GM18873 (cell line): ENCODE measurements around the gene MUSK.
"Not testable (repeated sequence)": the region's sequence is repeated elsewhere in the genome, so short reads cannot be mapped to it uniquely, and the experiment has no call there.

Source experiments
- ATAC-seq: cut with Tn5 transposase; IDR thresholded peaks from one replicate; pipeline ENCODE4 v1.9.1; 2021; ENCODE audit warnings: mild to moderate bottlenecking, moderate library complexity, moderate number of reproducible peaks; ENCODE audit not compliant: unreplicated experiment, low FRiP score

Gene MUSK

DNA sequence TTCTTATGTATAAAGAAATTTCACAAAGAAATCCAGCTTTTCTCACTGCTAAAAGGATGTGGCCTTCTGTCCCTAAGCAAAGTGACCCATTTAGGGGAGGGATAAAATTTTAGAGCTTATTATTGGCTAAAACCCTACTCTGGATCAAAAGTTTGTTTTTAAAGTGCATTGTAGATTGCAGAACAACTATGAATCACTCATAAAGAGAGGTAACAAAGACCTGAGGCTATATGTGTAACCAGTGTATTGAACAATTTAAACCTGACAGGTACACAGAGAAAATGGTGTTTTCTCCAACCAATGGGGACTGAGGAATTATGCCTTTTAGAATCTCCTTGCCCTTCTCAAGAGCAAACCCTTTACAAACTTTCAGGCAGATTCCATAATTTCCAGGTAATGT is 86.6 kb downstream of the MUSK start:
- ATAC-seq, result no peak

DNA sequence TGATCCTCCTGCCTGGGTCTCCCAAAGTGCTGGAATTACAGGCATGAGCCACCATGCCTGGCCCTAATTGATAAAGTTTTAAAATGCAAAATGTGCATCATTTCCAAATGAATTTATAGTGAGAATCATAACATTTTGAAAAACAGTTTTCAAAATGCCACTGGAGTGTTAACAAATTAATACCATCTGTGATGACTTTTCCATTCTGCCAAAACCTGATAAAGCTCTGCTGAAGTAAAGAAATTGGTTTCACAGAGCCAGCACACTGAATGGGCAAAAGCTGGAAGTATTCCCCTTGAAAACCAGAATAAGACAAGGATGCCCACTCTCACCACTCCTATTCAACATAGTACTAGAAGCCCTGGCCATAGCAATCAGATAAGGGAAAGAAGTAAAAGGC is 89.6 kb downstream of the MUSK start:
- no peak for ATAC-seq

DNA sequence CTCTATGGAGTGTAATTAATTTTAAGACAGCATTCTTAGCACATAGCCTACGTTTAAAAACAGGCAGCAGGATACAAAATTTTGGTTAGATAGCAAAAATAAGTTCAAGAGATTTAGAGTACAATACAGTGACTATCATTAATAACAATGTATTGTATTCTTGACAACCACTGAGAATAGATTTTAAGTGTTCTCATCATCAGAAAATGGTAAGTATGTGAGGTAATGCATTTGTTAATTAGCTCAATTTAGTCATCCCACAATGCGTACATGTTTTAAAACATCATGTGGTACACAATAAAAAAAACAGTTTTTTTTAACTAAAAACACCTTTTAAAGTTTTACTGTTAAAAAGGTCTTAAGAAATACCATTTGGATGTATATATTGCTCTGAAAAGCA is 94.2 kb downstream of the MUSK start:
- ATAC-seq, result no peak

DNA sequence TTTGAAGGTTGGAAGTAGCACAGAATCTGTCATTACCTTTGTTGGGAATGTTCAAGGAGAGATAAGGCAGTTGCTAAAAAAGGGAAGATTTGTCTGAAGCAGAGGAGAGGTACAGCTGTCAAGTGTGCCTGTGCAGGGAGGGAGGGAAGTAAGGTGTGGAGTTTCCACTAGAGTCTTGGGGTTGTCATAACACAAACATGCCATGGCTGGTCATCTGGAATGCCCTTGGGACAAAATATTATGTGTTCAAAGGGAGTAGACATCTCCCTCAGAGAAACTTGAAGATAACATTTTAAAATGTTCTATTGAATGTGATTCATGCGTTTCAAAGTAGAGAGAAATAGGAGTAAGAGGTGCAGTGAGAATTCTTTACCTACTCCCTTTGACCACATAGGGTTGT is 95.0 kb downstream of the MUSK start:
- ATAC-seq, result no peak

DNA sequence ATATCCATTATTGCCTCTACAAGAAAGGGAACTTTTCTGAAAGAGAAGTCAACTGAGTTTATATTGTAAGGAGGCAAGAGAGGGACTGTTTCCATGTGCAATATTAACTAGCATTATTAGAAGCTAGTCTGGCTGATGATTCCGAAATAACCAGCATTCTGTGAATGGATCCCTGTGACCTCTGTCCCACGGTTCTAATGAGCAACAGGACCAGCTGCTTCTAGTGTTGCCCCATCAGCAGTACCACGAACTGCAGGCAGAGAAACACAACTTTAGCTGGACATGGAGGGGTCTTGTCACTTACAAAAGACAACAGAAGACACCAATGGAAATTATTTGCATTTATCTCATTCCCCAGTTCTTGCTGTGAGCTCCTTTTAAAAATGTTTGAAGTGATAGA is 95.4 kb downstream of the MUSK start:
- no peak for ATAC-seq

DNA sequence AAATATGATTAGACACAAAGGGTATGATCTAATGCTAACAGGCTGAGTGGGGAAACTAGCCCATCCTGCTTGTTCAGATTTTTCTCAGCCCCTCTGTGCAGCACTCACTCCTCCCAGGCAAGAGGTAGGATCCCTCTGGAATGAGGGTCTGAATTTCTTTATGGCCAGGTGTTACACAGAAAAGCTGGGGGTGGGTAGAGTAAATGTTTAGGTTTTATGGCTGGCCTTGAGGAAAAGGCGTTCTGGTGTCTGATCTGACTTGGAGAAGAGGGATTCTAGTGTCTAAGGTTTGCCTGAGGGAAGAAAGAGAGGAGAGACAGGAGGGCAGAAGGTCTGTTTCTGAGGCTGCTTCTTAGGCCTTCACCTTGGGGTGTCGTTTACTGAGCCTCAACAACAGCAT is 97.3 kb downstream of the MUSK start:
- no peak for ATAC-seq

DNA sequence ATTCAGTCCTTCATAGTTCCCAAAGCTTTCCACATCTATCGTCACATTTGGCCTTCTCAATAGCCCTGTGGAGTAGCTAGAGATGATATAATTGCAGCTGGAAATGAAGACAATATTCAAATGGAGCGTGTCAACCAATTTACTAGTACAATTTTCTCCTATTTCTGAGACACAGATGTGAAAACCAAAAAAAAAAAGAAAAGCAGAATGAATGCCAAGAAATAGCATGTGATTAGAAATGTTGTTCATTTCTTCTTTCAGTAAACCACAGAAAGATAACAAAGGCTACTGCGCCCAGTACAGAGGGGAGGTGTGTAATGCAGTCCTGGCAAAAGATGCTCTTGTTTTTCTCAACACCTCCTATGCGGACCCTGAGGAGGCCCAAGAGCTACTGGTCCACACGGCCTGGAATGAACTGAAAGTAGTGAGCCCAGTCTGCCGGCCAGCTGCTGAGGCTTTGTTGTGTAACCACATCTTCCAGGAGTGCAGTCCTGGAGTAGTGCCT is 99.0 kb downstream of the MUSK start:
- no peak for ATAC-seq

DNA sequence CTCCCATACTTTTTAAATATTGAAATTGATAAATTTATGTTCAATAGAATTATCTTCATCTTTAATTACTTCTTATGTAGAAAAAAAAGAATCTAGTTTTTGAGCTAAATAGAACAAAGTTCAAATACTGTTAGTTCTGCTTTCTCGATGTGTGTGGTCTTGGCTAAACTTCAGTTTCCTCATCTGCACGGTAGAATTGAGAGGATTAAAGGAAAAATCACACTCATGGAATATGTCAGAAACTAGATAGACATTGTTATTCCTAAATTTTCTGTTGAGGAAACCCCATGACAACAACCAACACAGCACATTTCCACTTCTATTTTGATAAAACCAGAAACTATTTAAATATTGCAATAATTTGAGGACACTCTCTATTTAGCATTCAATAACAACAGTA is 100.3 kb downstream of the MUSK start:
- no peak for ATAC-seq

DNA sequence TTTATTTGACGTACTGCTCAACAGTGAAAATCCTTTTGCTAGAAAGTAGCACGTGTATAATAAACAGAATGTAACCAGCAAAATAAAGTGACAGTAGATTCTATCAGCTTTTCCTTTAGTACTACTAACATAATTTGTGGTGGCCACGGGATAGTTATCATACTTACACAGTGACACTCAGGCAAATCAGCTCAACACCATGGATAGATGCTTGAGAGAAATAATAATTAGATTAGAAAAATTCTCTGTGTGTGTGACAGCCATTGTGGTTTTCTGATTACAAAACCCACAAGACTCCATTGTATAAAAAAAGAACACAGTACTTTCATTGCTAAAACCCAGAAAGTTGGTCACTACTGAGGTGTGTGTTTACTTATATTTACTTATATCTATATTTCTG is 101.1 kb downstream of the MUSK start:
- no peak for ATAC-seq

DNA sequence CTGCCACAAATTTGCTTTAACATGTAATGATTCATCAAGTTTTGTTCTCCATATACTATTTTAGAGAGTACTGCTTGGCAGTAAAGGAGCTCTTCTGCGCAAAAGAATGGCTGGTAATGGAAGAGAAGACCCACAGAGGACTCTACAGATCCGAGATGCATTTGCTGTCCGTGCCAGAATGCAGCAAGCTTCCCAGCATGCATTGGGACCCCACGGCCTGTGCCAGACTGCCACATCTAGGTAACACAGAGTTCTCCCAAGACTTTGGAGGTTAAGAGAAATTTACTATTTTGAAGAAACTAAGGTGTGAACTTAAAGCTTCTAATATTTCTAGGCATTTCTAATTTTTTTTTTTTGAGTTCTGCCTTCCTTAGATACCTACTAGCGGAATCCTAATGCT is 107.1 kb downstream of the MUSK start:
- ATAC-seq, result no peak

DNA sequence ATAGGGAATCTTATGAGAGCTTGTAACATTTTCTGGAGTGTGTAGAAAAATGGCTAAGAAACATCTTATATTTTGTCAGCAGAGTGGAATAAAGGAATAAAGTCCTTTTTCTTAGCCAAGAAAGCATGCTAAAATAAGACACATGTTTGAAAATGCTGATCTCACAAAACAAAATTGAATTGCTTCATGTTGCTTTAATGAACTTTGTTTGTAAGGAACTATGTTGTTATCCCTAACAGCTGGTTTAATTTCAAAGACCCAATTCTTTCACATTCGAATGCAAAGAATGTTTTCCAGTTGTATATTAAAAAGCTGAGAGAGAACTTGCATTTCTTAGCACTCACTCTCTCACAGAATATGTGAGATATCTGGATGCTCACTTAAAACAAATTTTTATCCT is 107.6 kb downstream of the MUSK start:
- ATAC-seq, result no peak

DNA sequence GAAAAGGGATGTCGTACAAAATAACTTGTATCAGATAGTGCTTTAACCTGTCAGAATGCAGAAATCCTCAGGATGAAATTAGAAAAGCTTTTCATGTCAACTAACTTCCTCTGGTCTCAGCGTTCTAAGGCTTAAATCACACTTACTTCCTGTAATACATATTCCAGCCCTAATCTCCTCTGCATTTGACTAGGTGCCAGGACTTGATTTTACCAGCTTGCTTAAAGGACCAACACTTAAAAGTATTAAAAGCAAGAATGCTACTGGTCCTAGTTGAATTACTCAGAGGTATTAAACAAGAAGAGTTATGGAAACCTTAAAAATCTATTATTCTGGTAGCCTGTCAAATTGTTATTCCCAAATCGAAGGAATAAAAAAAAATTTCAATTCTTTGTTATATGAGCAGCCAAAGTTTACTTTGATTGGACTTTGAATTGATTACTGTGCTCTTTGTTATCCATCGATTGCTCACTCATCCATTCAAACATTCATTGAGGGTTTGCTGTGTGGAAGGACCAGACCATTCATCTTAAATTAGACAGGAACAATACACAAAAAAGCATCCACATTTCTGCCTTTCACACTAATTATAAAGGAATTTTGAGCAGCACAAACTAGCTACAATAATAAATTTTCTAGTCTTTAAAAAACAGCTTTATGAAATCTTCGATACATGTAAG is 108.7 kb downstream of the MUSK start:
- ATAC-seq, result no peak

DNA sequence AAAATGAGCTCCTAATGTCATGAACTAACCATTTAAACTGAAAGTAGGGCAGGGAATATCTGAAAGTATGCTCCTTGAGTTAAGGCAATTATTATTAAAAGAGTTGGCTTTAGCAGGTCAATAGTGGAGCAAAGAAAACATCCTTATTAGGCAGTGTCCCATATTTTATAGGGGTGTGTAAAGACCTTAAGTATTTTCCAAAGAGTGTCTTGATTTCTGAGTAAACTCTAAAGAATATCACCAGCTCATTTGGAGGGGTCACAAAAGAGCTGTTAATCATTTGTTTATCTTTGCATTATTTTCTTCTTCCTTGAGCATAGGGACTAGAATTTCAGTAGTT is 109.3 kb downstream of the MUSK start:
- ATAC-seq, result no peak

DNA sequence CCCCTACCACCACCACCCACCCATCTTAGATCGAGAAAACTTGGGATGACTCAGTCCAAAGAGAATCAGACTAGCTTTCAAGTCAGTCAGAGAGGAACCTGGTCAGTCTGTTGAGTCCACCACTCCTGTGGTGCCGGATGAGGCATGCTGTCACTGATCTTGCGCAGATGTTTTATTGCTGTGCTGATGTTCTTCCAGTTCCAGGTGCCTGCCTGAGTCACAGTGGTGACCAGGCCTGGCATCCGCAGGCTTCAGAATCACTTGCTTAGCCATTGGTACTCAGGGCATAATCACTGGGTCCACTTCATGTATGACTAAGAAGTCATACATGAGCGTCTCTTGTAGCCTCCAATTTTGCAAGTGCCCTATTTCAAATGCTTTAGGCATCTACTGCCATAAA is 114.1 kb downstream of the MUSK start:
- no peak for ATAC-seq

DNA sequence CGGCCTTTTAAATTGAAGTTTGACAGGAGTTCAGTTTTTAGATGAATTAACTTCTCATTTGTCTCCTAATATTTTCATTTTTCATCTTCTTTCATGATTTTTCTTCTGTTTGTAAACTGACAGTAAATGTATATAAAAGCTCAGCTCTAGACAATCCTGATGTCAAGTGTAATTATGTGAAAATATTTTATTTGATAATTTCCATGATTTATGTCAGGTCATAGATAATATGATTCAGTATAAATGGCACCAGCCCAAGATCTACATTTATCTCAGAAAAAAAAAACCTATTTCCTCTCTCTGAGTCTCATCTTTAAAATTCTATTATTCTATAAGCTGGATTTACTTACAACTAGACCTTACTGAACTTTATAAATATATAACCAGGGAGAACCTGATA is 115.7 kb downstream of the MUSK start:
- ATAC-seq, result no peak

DNA sequence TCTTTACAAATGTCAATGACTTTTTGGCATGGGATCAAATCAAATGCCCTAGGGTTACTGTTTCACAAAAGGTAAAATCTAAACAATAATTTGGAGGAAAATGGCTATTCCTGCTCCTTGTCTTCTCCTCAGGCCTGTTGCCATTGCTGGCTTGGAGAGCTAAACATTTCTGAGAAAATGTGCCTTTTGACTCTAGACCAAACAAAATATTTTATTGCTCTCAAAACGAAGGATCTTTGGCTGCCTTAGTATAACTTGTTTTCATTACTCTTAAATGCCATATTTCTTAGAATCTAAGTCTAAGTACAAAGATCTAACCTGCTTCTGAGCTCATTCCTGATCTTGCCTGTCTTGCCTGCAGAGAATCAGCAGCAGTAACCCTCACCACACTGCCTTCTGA is 116.6 kb downstream of the MUSK start:
- ATAC-seq, result no peak

DNA sequence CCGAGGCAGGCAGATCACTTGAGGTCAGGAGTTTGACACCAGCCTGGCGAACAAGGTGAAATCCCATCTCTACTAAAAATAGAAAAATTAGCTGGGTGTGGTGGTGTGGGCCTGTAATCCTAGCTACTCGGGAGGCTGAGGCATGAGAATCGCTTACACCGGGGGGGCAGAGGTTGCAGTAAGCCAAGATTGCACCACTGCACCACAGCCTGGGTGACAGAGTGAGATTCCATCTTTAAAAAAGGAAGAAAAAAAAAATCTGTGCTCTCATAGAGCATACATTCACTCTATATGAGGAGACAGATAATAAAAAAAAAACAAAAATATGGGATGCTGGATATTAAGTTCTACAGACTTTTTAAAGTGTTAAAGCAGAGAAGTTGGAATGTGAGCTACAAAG is 119.8 kb downstream of the MUSK start:
- not testable (repeated sequence) for ATAC-seq

DNA sequence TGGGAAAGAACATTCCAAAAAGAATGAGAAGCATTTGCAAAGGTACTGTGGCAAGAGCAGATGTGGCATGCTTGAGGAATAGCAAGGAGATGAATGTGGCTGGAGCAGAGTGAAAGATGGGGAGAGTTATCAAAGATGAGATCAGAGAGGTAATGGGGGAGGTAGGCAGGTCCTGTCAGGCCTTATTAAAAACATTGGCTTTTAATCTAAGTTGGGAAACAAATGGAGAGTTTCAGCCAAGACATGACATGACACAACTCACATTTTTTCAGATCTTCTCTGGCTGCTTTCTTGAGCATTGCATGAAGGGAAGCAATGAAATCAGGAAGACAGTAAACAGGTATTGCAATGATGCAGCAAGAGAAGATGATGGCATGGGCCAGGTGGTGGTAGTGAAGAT is 120.3 kb downstream of the MUSK start:
- no peak for ATAC-seq

DNA sequence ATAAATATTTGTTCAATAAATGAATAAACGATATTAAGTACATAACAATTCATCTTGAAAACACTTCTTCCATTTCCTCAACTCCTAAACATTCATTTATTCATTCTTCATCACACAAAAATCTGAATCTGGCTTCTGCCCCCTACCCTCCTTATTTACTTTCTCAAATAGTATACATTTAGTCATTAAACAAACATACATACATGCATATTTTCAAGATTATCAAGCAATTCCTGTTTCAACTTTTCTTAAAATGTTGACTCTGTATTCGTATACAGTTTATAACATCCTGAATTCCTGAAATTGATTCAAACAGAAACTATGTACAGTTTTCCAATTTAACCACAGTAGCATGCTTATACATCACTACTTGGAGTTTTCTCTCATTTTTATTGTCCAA is 129.0 kb downstream of the MUSK start:
- ATAC-seq, result no peak

DNA sequence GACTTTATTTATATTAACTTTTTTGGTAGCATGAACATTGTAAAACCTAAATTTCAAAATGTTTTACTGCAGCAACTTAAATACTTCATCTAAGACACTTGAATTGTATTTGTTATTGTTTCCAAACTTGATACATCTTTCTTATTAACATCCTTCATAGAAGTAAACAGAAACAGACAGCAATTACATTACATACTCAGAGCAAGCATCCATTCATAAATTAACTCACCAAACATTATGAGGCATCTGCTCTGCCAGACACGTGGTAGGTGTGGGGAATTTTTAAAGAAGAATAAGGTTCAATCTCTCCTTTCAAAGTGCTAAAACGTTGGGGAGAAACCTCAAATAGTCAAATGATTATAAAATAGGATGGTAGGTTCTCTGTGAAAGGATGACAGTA is 130.8 kb downstream of the MUSK start:
- no peak for ATAC-seq

DNA sequence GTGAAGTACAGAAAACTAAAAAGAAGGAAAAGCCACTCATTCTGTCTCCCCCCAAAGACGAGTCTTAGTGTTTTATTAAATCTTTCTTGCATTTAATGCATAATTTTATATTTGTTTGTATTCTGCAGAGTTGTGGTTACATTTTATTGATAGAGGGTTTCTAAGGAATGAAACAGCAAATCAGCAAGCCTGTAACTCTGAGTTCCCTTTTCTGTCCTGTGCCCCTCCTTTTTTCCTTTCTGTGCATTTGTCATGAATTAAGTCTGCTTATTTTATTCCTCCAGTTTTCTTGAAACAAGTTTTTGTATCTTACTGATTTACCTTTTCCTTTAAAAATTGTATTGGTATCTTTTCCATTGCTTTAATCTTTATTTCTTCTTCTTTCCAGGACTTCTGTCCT is 132.8 kb downstream of the MUSK start:
- ATAC-seq, result no peak

DNA sequence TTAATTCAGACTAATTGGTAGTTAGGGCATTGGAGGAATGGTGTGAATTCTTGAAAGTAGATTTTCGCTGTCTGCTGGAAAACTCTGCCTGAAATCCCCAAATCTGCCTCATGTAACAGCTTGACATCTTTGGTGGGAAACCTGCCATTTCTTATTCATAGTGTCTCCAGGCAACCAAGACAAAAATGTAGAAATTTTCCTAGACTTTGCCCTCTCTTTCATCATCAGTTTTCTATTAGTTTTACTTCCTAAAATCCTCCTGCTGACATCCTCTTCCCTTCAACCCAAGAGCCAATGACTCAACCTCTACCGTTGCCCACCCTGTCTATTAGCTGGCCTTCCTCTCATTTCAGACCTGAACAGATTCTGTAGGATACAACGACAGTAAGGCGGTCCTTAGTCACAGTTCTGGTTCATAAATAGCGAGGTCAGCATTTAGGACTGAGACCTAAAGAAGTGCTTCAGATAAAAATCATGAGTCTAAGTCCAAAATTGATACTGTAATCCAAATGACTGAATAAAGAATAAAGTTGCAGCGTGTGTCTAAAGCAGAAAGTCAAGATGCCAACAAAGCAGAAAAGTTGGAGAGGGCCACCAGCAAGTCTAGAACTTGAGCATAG is 133.9 kb downstream of the MUSK start:
- ATAC-seq, result no peak
